Progenitor cell of endocrine pancreas (in vitro differentiated cells): Measurements from ENCODE around the gene SLCO2A1. TPM values are rescaled to one million over a fixed set of nuclear protein-coding genes. Genes with fewer than 3 reads are reported as not detected.

Experiments
- DNase-seq: peaks from one replicate; pipeline ENCODE4 v3.0.0; 2021; ENCODE audit warnings: low spot score; ENCODE audit not compliant: unreplicated experiment
- H3K27ac Mint-ChIP-seq: 2 replicates; pipeline ENCODE4 v1.8.0; 2021; ENCODE audit warnings: mild to moderate bottlenecking, moderate library complexity, mixed read lengths
- H3K27me3 Mint-ChIP-seq: 2 replicates; pipeline ENCODE4 v1.8.0; 2021; ENCODE audit warnings: mixed read lengths
- H3K36me3 Mint-ChIP-seq: 2 replicates; pipeline ENCODE4 v1.8.0; 2022; ENCODE audit warnings: mixed read lengths; ENCODE audit not compliant: insufficient read depth
- H3K4me1 Mint-ChIP-seq: 2 replicates; pipeline ENCODE4 v1.8.0; 2021; ENCODE audit warnings: low read depth, mixed read lengths
- H3K4me3 Mint-ChIP-seq: 2 replicates; pipeline ENCODE4 v1.8.0; 2021; ENCODE audit warnings: low read depth, mild to moderate bottlenecking, moderate library complexity, mixed read lengths
- H3K9me3 Mint-ChIP-seq: 2 replicates; pipeline ENCODE4 v1.8.0; 2021; ENCODE audit warnings: low read depth, mixed read lengths
- total RNA-seq: library from RNA; stranded (reverse); gene quantifications from 2 replicates; pipeline ENCODE4 v1.2.1, GENCODE V29; 2021
- TF ChIP-seq, protein P1 (sequence below): fragments of 200-600 bp; sonication (generic); IDR thresholded peaks from one replicate; pipeline ENCODE4 v1.5.0; 2021; ENCODE audit warnings: antibody characterized with exemption, mild to moderate bottlenecking; ENCODE audit not compliant: unreplicated experiment

SLCO2A1 gene
- total RNA-seq, 1 donor from 2014 or later, result 27.9 TPM

DNA sequence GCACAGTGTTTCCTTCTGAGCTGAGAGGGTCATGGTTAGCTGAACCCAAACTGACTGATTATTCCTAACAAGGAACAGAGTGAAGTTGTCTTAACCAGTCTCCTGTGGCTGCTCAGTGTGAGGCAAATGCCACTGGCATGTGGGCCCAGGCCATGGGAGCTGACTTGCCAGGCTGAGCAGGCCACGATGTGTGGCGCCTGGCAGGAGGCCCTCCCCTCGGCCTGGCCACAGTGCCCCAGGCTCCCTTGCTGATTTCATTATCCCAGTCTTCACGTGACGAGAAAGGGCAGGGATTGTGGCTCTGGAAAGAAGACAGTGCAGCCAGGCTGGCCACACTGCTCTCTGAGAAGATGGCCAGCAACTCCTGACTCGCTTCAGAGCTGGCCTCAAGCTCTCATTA, 58.8 kb downstream of the SLCO2A1 start:
- H3K4me3 Mint-ChIP-seq, result no peak overlapping the region

DNA sequence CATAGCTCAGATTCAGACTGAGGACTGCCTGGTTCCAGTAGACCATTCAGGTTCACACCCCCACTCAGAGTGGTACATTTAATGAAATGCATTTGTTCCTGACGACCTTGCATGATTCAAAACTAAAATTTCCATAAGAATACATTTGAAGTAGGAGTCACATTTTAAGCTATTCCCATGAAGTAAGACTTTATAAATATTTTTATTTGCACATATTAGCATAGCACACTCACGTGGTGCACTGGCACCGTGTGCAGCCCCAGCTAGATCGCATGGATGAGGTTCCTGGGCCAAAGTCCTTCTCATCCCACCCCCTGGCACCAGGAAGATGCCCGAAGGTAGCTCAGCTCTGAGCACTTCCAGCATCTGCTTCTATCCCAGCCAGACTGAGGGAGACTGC, 59.4 kb downstream of the SLCO2A1 start:
- TF ChIP-seq, protein P1, sequence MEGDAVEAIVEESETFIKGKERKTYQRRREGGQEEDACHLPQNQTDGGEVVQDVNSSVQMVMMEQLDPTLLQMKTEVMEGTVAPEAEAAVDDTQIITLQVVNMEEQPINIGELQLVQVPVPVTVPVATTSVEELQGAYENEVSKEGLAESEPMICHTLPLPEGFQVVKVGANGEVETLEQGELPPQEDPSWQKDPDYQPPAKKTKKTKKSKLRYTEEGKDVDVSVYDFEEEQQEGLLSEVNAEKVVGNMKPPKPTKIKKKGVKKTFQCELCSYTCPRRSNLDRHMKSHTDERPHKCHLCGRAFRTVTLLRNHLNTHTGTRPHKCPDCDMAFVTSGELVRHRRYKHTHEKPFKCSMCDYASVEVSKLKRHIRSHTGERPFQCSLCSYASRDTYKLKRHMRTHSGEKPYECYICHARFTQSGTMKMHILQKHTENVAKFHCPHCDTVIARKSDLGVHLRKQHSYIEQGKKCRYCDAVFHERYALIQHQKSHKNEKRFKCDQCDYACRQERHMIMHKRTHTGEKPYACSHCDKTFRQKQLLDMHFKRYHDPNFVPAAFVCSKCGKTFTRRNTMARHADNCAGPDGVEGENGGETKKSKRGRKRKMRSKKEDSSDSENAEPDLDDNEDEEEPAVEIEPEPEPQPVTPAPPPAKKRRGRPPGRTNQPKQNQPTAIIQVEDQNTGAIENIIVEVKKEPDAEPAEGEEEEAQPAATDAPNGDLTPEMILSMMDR, result no peak
- no peaks in the 10 kb centered on the region for H3K27me3 Mint-ChIP-seq
- no peak overlapping the region for H3K4me3 Mint-ChIP-seq
- no peaks in the 10 kb centered on the region for H3K4me1 Mint-ChIP-seq
- no peak overlapping the region for H3K27ac Mint-ChIP-seq
- DNase-seq, result no peak
- peaks cover 27% of the 10 kb centered on the region for H3K36me3 Mint-ChIP-seq
- H3K9me3 Mint-ChIP-seq, result peaks cover 11% of the 10 kb centered on the region

More for the DNA sequence above, 58.8 kb downstream of the SLCO2A1 start:
- Mint-ChIP-seq H3K27me3 (no peaks in the 10 kb centered on the region), H3K9me3 (peaks cover 11% of the 10 kb centered on the region), H3K36me3 (peaks cover 30% of the 10 kb centered on the region), H3K4me1 (no peaks in the 10 kb centered on the region), H3K27ac (no peak overlapping the region)
- TF ChIP-seq, protein P1, result no peak
- no peak for DNase-seq

DNA sequence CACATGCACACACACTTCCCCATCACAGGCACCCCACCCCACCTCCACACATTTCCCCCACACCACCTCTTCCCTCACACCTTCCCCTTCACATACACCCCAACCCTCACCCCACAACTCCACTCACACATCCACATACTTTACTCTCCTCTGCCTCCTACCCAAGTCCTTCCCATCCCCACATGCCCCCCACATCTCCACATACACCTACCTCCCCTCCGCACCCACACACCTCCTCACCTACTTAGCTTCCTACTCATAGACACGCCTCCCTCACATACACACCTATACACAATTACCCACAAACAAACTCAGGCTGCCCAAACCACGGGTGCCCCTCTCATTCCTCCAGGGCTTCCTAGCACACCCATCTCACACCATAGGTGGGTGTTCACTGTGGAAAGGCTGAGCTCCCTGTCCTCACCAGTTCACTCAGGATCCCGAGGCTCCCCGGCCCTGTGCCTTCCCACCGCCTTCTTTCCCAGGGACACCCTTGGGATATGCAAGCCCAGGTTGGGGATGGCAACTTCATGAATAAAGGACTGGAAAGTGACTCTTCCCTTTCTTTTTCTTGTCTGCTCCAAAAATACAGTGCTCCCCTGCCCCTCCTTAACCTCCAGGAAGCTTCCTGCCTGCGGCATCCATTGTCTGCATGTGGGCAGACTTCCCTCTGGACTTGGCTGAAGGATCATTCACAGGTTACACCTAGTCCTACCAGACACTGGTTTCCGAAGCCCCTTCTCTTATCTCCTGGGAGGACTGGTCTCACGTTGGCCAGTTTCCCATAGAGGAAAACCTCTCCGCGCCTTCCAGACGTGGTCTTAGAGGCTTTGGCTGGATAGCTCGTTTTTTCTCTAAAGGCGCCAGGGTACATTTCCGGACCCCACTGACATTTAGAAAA, 61.5 kb downstream of the SLCO2A1 start:
- H3K4me3 Mint-ChIP-seq, result no peak overlapping the region
- no peaks in the 10 kb centered on the region for H3K4me1 Mint-ChIP-seq
- H3K27ac Mint-ChIP-seq, result no peak overlapping the region

DNA sequence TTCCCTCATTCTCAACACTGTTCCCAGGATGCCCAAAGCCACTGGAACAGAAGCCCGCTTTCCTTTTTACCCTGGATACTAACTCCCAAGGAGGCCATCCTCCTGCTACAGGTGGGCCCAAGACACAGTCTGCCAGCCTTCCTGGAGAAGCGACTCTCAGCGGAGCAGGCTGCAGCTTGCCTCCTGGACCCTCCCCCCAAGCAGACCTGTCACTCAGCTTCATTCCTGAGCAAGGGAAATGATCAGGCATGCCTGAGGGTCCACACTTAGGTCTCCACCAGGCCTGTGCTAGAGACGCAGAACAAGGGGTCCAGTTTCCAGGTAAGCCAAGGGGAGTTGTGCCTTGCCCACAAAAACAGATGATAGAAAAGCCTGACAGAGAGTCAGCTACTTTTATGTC, 62.8 kb downstream of the SLCO2A1 start:
- DNase-seq, result no peak
- H3K36me3 Mint-ChIP-seq, result peaks cover 6% of the 10 kb centered on the region
- TF ChIP-seq, protein P1, result no peak
- H3K4me3 Mint-ChIP-seq, result no peak overlapping the region
- peaks cover 3% of the 10 kb centered on the region for H3K4me1 Mint-ChIP-seq
- no peak overlapping the region for H3K27ac Mint-ChIP-seq
- peaks cover under 1% of the 10 kb centered on the region for H3K9me3 Mint-ChIP-seq
- no peaks in the 10 kb centered on the region for H3K27me3 Mint-ChIP-seq

More for the DNA sequence above, 61.5 kb downstream of the SLCO2A1 start:
- TF ChIP-seq, protein P1, result no peak
- no peak for DNase-seq
- Mint-ChIP-seq H3K36me3 (peaks cover 18% of the 10 kb centered on the region), H3K9me3 (peaks cover 11% of the 10 kb centered on the region), H3K27me3 (no peaks in the 10 kb centered on the region)

DNA sequence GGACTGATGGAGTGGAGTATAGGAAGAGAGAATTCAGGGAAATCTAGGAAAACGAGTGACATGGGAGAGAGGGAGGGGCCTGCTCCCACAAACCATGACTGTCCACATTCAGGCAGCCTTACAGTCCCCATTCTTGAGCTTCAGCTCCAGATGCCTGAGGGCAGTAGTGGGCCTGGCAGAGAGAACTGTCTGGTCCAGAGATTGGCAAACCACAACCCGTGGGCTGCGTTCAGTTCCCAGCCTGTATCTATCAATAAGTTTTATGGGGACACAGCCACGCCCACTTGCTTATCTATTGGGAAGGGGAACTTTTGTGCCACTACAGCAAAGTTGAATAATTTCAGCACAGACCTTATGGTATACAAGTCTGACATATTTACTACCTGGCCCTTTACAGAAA, 63.8 kb downstream of the SLCO2A1 start:
- Mint-ChIP-seq H3K4me1 (peaks cover 3% of the 10 kb centered on the region), H3K9me3 (no peaks in the 10 kb centered on the region)
- no peak for DNase-seq

More for the DNA sequence above, 63.8 kb downstream of the SLCO2A1 start:
- Mint-ChIP-seq H3K27ac (no peak overlapping the region), H3K27me3 (no peaks in the 10 kb centered on the region), H3K4me3 (no peak overlapping the region), H3K36me3 (peaks cover 3% of the 10 kb centered on the region)
- TF ChIP-seq, protein P1, result no peak
